Neural crest cell (in vitro differentiated cells): ENCODE measurements around the gene UNCX. TPM values are rescaled to one million over a fixed set of nuclear protein-coding genes. Genes with fewer than 3 reads are reported as not detected.
"Not testable (repeated sequence)": the region's sequence is repeated elsewhere in the genome, so short reads cannot be mapped to it uniquely, and the experiment has no call there.

Experiments
- DNase-seq: peaks from one replicate; pipeline ENCODE4 v3.0.0; 2021; ENCODE audit warnings: low read depth, mixed read lengths, low spot score
- H3K27ac Mint-ChIP-seq: one replicate; pipeline ENCODE4 v1.8.0; 2021; ENCODE audit warnings: mild to moderate bottlenecking, mixed read lengths; ENCODE audit not compliant: unreplicated experiment
- H3K27me3 Mint-ChIP-seq: 2 replicates; pipeline ENCODE4 v1.8.0; 2021; ENCODE audit warnings: low read depth, mild to moderate bottlenecking, mixed read lengths
- H3K36me3 Mint-ChIP-seq: 2 replicates; pipeline ENCODE4 v1.8.0; 2021; ENCODE audit warnings: low read depth, mild to moderate bottlenecking, mixed read lengths
- H3K4me1 Mint-ChIP-seq: 2 replicates; pipeline ENCODE4 v1.8.0; 2021; ENCODE audit warnings: mixed read lengths
- H3K4me3 Mint-ChIP-seq: one replicate; pipeline ENCODE4 v1.8.0; 2021; ENCODE audit warnings: mild to moderate bottlenecking, mixed read lengths
- H3K9me3 Mint-ChIP-seq: 2 replicates; pipeline ENCODE4 v1.8.0; 2021; ENCODE audit warnings: mixed read lengths
- CTCF ChIP-seq: fragments of 200-600 bp; sonication (generic); conservative IDR thresholded peaks from 2 replicates; pipeline ENCODE4 v1.5.0; 2021; ENCODE audit warnings: antibody characterized with exemption, mild to moderate bottlenecking
- total RNA-seq: library from RNA; stranded (reverse); gene quantifications from 2 replicates; pipeline ENCODE4 v1.2.1, GENCODE V29; 2021

Gene UNCX
- total RNA-seq, 1 donor from 2014 or later: 2.4 TPM

- peaks cover 32% of the 10 kb centered on the region for H3K27me3 Mint-ChIP-seq
- no peaks in the 10 kb centered on the region for H3K36me3 Mint-ChIP-seq
- TF ChIP-seq CTCF: no peak
- H3K4me1 Mint-ChIP-seq: no peaks in the 10 kb centered on the region
- H3K9me3 Mint-ChIP-seq: peaks cover 7% of the 10 kb centered on the region
- DNase-seq: no peak
- H3K4me3 Mint-ChIP-seq: no peak overlapping the region
- H3K27ac Mint-ChIP-seq: no peak overlapping the region
Measured at GRCh38 chr7:1275451-1276381, 43.0 kb downstream of the UNCX start.

GRCh38 chr7:1276626-1277175, 44.0 kb downstream of the UNCX start:
- peaks cover 7% of the 10 kb centered on the region for H3K9me3 Mint-ChIP-seq
- no peak overlapping the region for H3K27ac Mint-ChIP-seq
- no peak for DNase-seq
- no peak for TF ChIP-seq CTCF
- no peaks in the 10 kb centered on the region for H3K36me3 Mint-ChIP-seq
- H3K27me3 Mint-ChIP-seq: peaks cover 31% of the 10 kb centered on the region
- H3K4me1 Mint-ChIP-seq: no peaks in the 10 kb centered on the region
- no peak overlapping the region for H3K4me3 Mint-ChIP-seq

GRCh38 chr7:1278543-1278942, 45.9 kb downstream of the UNCX start:
- Mint-ChIP-seq H3K27ac (no peak overlapping the region), H3K9me3 (peaks cover 7% of the 10 kb centered on the region), H3K36me3 (no peaks in the 10 kb centered on the region), H3K27me3 (peaks cover 46% of the 10 kb centered on the region), H3K4me1 (no peaks in the 10 kb centered on the region), H3K4me3 (no peak overlapping the region)
- TF ChIP-seq CTCF: no peak
- DNase-seq: no peak

GRCh38 chr7:1279041-1279440, 46.4 kb downstream of the UNCX start:
- H3K27ac Mint-ChIP-seq: no peak overlapping the region
- no peak for DNase-seq
- H3K27me3 Mint-ChIP-seq: peaks cover 46% of the 10 kb centered on the region
- peaks cover 7% of the 10 kb centered on the region for H3K9me3 Mint-ChIP-seq
- no peak for TF ChIP-seq CTCF
- H3K36me3 Mint-ChIP-seq: no peaks in the 10 kb centered on the region
- H3K4me3 Mint-ChIP-seq: no peak overlapping the region
- H3K4me1 Mint-ChIP-seq: no peaks in the 10 kb centered on the region

GRCh38 chr7:1279895-1280294, 47.2 kb downstream of the UNCX start:
- not testable (repeated sequence) for H3K27ac Mint-ChIP-seq, H3K36me3 Mint-ChIP-seq, DNase-seq, H3K4me3 Mint-ChIP-seq, H3K4me1 Mint-ChIP-seq, H3K9me3 Mint-ChIP-seq
- peaks cover 46% of the 10 kb centered on the region for H3K27me3 Mint-ChIP-seq

- Mint-ChIP-seq H3K27me3 (peaks cover 46% of the 10 kb centered on the region), H3K4me3 (no peak overlapping the region), H3K27ac (no peak overlapping the region), H3K36me3 (no peaks in the 10 kb centered on the region), H3K9me3 (peaks cover 7% of the 10 kb centered on the region), H3K4me1 (no peaks in the 10 kb centered on the region)
- DNase-seq: no peak
- no peak for TF ChIP-seq CTCF
Measured at GRCh38 chr7:1281068-1281467, 48.4 kb downstream of the UNCX start.
